GM12878 (cell line): Measurements from ENCODE around the gene UBAC2. TPM values are rescaled to one million over a fixed set of nuclear protein-coding genes. Genes with fewer than 3 reads are reported as not detected.

Experiments used
- BMI1 ChIP-seq: fragments of 450-650 bp; IDR thresholded peaks from 2 replicates; pipeline ENCODE4 v1.6.1; 2016; ENCODE audit warnings: mild to moderate bottlenecking, moderate library complexity, borderline replicate concordance
- CBFB ChIP-seq: IDR thresholded peaks from 2 replicates; pipeline ENCODE4 v1.6.1; 2016; ENCODE audit warnings: antibody characterized with exemption, low read depth
- CBX3 ChIP-seq: fragments of 200-600 bp; sonication (generic); IDR thresholded peaks from 2 replicates; pipeline ENCODE4 v1.6.1; 2016; ENCODE audit warnings: low read depth, borderline replicate concordance
- CEBPB ChIP-seq, 2 experiments: fragments of 150-350 bp in 1 of 2; IDR thresholded peaks; 2 replicates each; pipeline ENCODE4 v1.6.1; 2012 to 2014; ENCODE audit warnings: low read depth in 2 of 2, low read length in 2 of 2, borderline replicate concordance in 1 of 2, inconsistent platforms in 1 of 2
- EGR1 ChIP-seq, 2 experiments: IDR thresholded peaks; 1 replicate in 1 of 2; 2 replicates in 1 of 2; pipeline ENCODE4 v1.6.1; 2011 to 2012; ENCODE audit warnings: low read depth in 2 of 2, low read length in 2 of 2, borderline replicate concordance in 1 of 2, mild to moderate bottlenecking in 1 of 2, moderate library complexity in 1 of 2
- ESRRA ChIP-seq: IDR thresholded peaks from 2 replicates; pipeline ENCODE4 v1.6.1; 2012; ENCODE audit warnings: mild to moderate bottlenecking, low read length, improper control_type of control experiment
- HCFC1 ChIP-seq: fragments of 150-350 bp; IDR thresholded peaks from 2 replicates; pipeline ENCODE4 v1.6.1; 2014; ENCODE audit warnings: low read length
- HDAC6 ChIP-seq: fragments of 200-600 bp; sonication (generic); IDR thresholded peaks from one replicate; pipeline ENCODE4 v1.8.0; 2017; ENCODE audit warnings: antibody characterized with exemption; ENCODE audit not compliant: unreplicated experiment
- IKZF1 ChIP-seq: fragments of 450-650 bp; conservative IDR thresholded peaks from 2 replicates; pipeline ENCODE4 v1.6.1; 2017; ENCODE audit warnings: antibody characterized with exemption, mild to moderate bottlenecking
- JUND ChIP-seq: IDR thresholded peaks from 2 replicates; pipeline ENCODE4 v1.6.1; 2012; ENCODE audit warnings: low read depth, mild to moderate bottlenecking, low read length, improper control_type of control experiment, moderate library complexity
- MEF2A ChIP-seq: IDR thresholded peaks from 2 replicates; pipeline ENCODE4 v1.6.1; 2011; ENCODE audit warnings: low read depth, mild to moderate bottlenecking, low read length, moderate library complexity; ENCODE audit not compliant: insufficient read depth
- MTA3 ChIP-seq: IDR thresholded peaks from 2 replicates; pipeline ENCODE4 v1.6.1; 2012; ENCODE audit warnings: low read length, inconsistent platforms, borderline replicate concordance
- MYB ChIP-seq: fragments of 150-350 bp; IDR thresholded peaks from 2 replicates; pipeline ENCODE4 v1.6.1; 2014; ENCODE audit warnings: mild to moderate bottlenecking, low read depth, low read length, borderline replicate concordance
- NKRF ChIP-seq: fragments of 450-650 bp; conservative IDR thresholded peaks from 2 replicates; pipeline ENCODE4 v1.6.1; 2017; ENCODE audit warnings: mild to moderate bottlenecking, moderate library complexity
- NR2C1 ChIP-seq: fragments of 450-650 bp; IDR thresholded peaks from 2 replicates; pipeline ENCODE4 v1.6.1; 2017; ENCODE audit warnings: antibody characterized with exemption, mild to moderate bottlenecking, moderate library complexity
- NRF1 ChIP-seq: conservative IDR thresholded peaks from 2 replicates; pipeline ENCODE4 v1.6.1; 2011; ENCODE audit warnings: mild to moderate bottlenecking, low read depth, low read length, improper control_type of control experiment
- PAX8 ChIP-seq: fragments of 450-650 bp; IDR thresholded peaks from 2 replicates; pipeline ENCODE4 v1.6.1; 2017; ENCODE audit warnings: mild to moderate bottlenecking, moderate library complexity
- PBX3 ChIP-seq: IDR thresholded peaks from 2 replicates; pipeline ENCODE4 v1.6.1; 2011; ENCODE audit warnings: mild to moderate bottlenecking, low read depth, low read length, moderate library complexity; ENCODE audit not compliant: insufficient replicate concordance
- PKNOX1 ChIP-seq: fragments of 450-650 bp; IDR thresholded peaks from 2 replicates; pipeline ENCODE4 v1.6.1; 2016; ENCODE audit warnings: mild to moderate bottlenecking
- POLR2AphosphoS2 ChIP-seq: IDR thresholded peaks from 2 replicates; pipeline ENCODE4 v1.6.1; 2011; ENCODE audit warnings: low read depth, mild to moderate bottlenecking, low read length, improper control_type of control experiment, moderate library complexity
- RAD21 ChIP-seq: IDR thresholded peaks from 2 replicates; pipeline ENCODE4 v1.6.1; 2011; ENCODE audit warnings: mild to moderate bottlenecking, low read depth, low read length, moderate library complexity; ENCODE audit not compliant: insufficient read depth
- SIX5 ChIP-seq: IDR thresholded peaks from 2 replicates; pipeline ENCODE4 v1.6.1; 2011; ENCODE audit warnings: mild to moderate bottlenecking, low read depth, low read length, moderate library complexity; ENCODE audit not compliant: severe bottlenecking
- SP1 ChIP-seq: IDR thresholded peaks from one replicate; pipeline ENCODE4 v1.6.1; 2011; ENCODE audit warnings: low read depth, low read length
- SPI1 ChIP-seq: IDR thresholded peaks from 2 replicates; pipeline ENCODE4 v1.6.1; 2011; ENCODE audit warnings: low read depth, mild to moderate bottlenecking, low read length, moderate library complexity, borderline replicate concordance; ENCODE audit not compliant: insufficient read depth
- TCF7 ChIP-seq: IDR thresholded peaks from 2 replicates; pipeline ENCODE4 v1.6.1; 2014; ENCODE audit warnings: antibody characterized with exemption, borderline replicate concordance
- ZBED1 ChIP-seq: IDR thresholded peaks from 2 replicates; pipeline ENCODE4 v1.6.1; 2016; ENCODE audit warnings: borderline replicate concordance
- ZNF384 ChIP-seq: IDR thresholded peaks from 2 replicates; pipeline ENCODE4 v1.6.1; 2012; ENCODE audit warnings: low read depth, mild to moderate bottlenecking, low read length, improper control_type of control experiment, borderline replicate concordance
- polyA plus RNA-seq, 11 experiments: library from polyadenylated mRNA; depleted of rRNA in 4 of 11; unstranded in 6 of 11; stranded (reverse) in 5 of 11; fragments of >200 nt; fragmentation: Nextera tagmentation in 4 of 11; fragmentation: Illumina TruSeq in 1 of 11; extraction: Ambion mirVana in 4 of 11; extraction: Trizol in 1 of 11; gene quantifications; 1 replicate in 1 of 11; 2 replicates in 10 of 11; pipeline versions ENCODE4 v1.2.1 to v1.2.3, GENCODE V29; 2011 to 2016; ENCODE audit warnings: inconsistent platforms in 2 of 11, missing spikeins in 2 of 11, low read depth in 1 of 11
- total RNA-seq, 4 experiments: library from RNA; depleted of rRNA in 3 of 4; stranded (reverse); fragments of >200 nt in 3 of 4; fragmentation: Illumina TruSeq in 1 of 4; extraction: Trizol in 1 of 4; gene quantifications; 2 replicates each; pipeline versions ENCODE4 v1.2.1 to v1.2.3, GENCODE V29; 2013 to 2021

The UBAC2 gene
- total and polyA plus RNA-seq, 10 of the 15 experiments (the other 5 are each of a cell fraction or from before 2014, with no cell fraction given): 3.0 to 54.6 (median 17.4) TPM

- TF ChIP-seq MEF2A (0 out of 2 replicates have a peak, but pooled peaks have one; percentile 39), MYB (no peak), IKZF1 (peak; percentile 87), NKRF (0 out of 2 replicates have a peak, but pooled peaks have one; percentile 28), TCF7 (no peak), NR2C1 (no peak), PBX3 (no peak), BMI1 (peak; percentile 17; the same call in 1 of the 2 replicates), CBFB (no peak), ESRRA (no peak), PKNOX1 (peak; percentile 67; the same call in 1 of the 2 replicates), JUND (0 out of 2 replicates have a peak, but pooled peaks have one; percentile 28), MTA3 (peak; percentile 67; the same call in 1 of the 2 replicates), EGR1 (IDR thresholded peaks at IDR 0.05; ENCODE audit: borderline replicate concordance in 1 of 2, low read depth in 2 of 2, low read length in 2 of 2) (no peak; a peak in 1 of 3 replicates), HDAC6 (no peak), ZNF384 (no peak), SP1 (no peak), SPI1 (peak; percentile 31; the same call in 1 of the 2 replicates), PAX8 (no peak), CBX3 (no peak), CEBPB (IDR thresholded peaks at IDR 0.05; ENCODE audit: borderline replicate concordance in 1 of 2, low read depth in 2 of 2, low read length in 2 of 2) (no peak), HCFC1 (0 out of 2 replicates have a peak, but pooled peaks have one; percentile 16), RAD21 (peak; percentile 31), SIX5 (peak; percentile 17), ZBED1 (peak; percentile 83; the same call in 1 of the 2 replicates), NRF1 (no peak), POLR2AphosphoS2 (no peak)
Measured at GRCh38 chr13:99380921-99381645, 180.4 kb downstream of the UBAC2 start (continued).
